Measurements from ENCODE around the gene CDH15. TPM values are rescaled to one million over a fixed set of nuclear protein-coding genes. Genes with fewer than 3 reads are reported as not detected.

The CDH15 gene
- total RNA-seq, 4 donors from 2014 or later: 0.84 to 8.1 (median 1.9) TPM

- TF ChIP-seq CTCF (IDR thresholded peaks at IDR 0.05): no peak
- no peaks in the 10 kb centered on the region for H3K4me1 ChIP-seq
- WGBS, 2 donors: 91 to 95% methylated on average over 10 of the region's 10 CpGs
- H3K36me3 ChIP-seq: peaks cover 3 to 97% (median 24%) of the 10 kb centered on the region in 3 donors
- H3K4me3 ChIP-seq: no peak overlapping the region
- peaks cover 0 to 13% (median 0%) of the 10 kb centered on the region in 4 donors for H3K9me3 ChIP-seq
- H3K27me3 ChIP-seq: no peaks in the 10 kb centered on the region
- H3K27ac ChIP-seq: no peak overlapping the region
- DNase-seq (ENCODE audit: low spot score in 2 of 2): no peak
Measured at GRCh38 chr16:89224665-89225064, 53.1 kb downstream of the CDH15 start.

GRCh38 chr16:89230255-89230654 is 58.7 kb downstream of the CDH15 start:
- Histone ChIP-seq H3K9me3 (peaks cover 0 to 13% (median 0%) of the 10 kb centered on the region in 4 donors), H3K4me1 (no peaks in the 10 kb centered on the region), H3K27me3 (no peaks in the 10 kb centered on the region), H3K27ac (no peak overlapping the region), H3K4me3 (no peak overlapping the region), H3K36me3 (peaks cover 3 to 95% (median 13%) of the 10 kb centered on the region in 3 donors)
- TF ChIP-seq EP300 (IDR thresholded peaks at IDR 0.05): no peak
- TF ChIP-seq CTCF (IDR thresholded peaks at IDR 0.05): no peak
- TF ChIP-seq POLR2A (IDR thresholded peaks at IDR 0.05): no peak
- DNase-seq (ENCODE audit: low spot score in 2 of 2): no peak
- 82 to 93% methylated on average over 3 to 8 of the region's 14 CpGs for WGBS, 2 donors

GRCh38 chr16:89232107-89232506 is 60.6 kb downstream of the CDH15 start:
- H3K9me3 ChIP-seq: peaks cover 0 to 12% (median 0%) of the 10 kb centered on the region in 4 donors
- no peaks in the 10 kb centered on the region for H3K4me1 ChIP-seq
- no peak for TF ChIP-seq POLR2A (IDR thresholded peaks at IDR 0.05)
- no peak for TF ChIP-seq CTCF (IDR thresholded peaks at IDR 0.05)
- TF ChIP-seq EP300 (IDR thresholded peaks at IDR 0.05): no peak
- DNase-seq (ENCODE audit: low spot score in 2 of 2): no peak
- H3K27ac ChIP-seq: no peak overlapping the region
- H3K4me3 ChIP-seq: no peak overlapping the region
- WGBS, 2 donors: 38 to 48% methylated on average over 2 of the region's 2 CpGs
- peaks cover 0 to 77% (median 6%) of the 10 kb centered on the region in 3 donors for H3K36me3 ChIP-seq
- H3K27me3 ChIP-seq: no peaks in the 10 kb centered on the region

GRCh38 chr16:89233678-89234490 is 62.3 kb downstream of the CDH15 start:
- H3K4me1 ChIP-seq: no peaks in the 10 kb centered on the region
- no peaks in the 10 kb centered on the region for H3K9me3 ChIP-seq
- no peaks in the 10 kb centered on the region for H3K27me3 ChIP-seq
- H3K27ac ChIP-seq: no peak overlapping the region
- peaks cover 0 to 59% (median 0%) of the 10 kb centered on the region in 3 donors for H3K36me3 ChIP-seq
- TF ChIP-seq CTCF (IDR thresholded peaks at IDR 0.05) (no peak), POLR2A (IDR thresholded peaks at IDR 0.05) (no peak), EP300 (IDR thresholded peaks at IDR 0.05) (no peak)
- no peak for DNase-seq (ENCODE audit: low spot score in 2 of 2)
- no peak overlapping the region for H3K4me3 ChIP-seq
- WGBS, 2 donors: 94 to 96% methylated on average over 16 of the region's 16 CpGs

- Histone ChIP-seq H3K4me3 (no peak overlapping the region), H3K27me3 (no peaks in the 10 kb centered on the region), H3K36me3 (peaks cover 0 to 21% (median 0%) of the 10 kb centered on the region in 3 donors), H3K27ac (no peak overlapping the region), H3K9me3 (no peaks in the 10 kb centered on the region), H3K4me1 (peaks cover 0 to 6% (median 5%) of the 10 kb centered on the region in 4 donors)
- 91 to 92% methylated on average over 3 of the region's 3 CpGs for WGBS, 2 donors
- TF ChIP-seq EP300 (IDR thresholded peaks at IDR 0.05) (no peak), CTCF (IDR thresholded peaks at IDR 0.05) (no peak), POLR2A (IDR thresholded peaks at IDR 0.05) (no peak)
- DNase-seq (ENCODE audit: low spot score in 2 of 2): no peak
Measured at GRCh38 chr16:89237733-89238132, 66.2 kb downstream of the CDH15 start.
